Ascending aorta (tissue), 2 donors: Measurements from ENCODE around the gene ARHGAP42. TPM values are rescaled to one million over a fixed set of nuclear protein-coding genes. Genes with fewer than 3 reads are reported as not detected.

Experiments
- DNase-seq, 2 donors: peaks; one replicate each; pipeline ENCODE4 v3.0.0-alpha.2; 2019; ENCODE audit warnings: low spot score in 2 of 2
- H3K27ac ChIP-seq, 2 donors: fragments of 200-600 bp; sonication (generic); one replicate each; pipeline ENCODE4 v1.5.1; 2016 to 2017; ENCODE audit warnings: mild to moderate bottlenecking in 1 of 2
- H3K27me3 ChIP-seq: fragments of 200-600 bp; sonication (generic); one replicate; pipeline ENCODE4 v1.5.1; 2017
- H3K36me3 ChIP-seq, 2 donors: fragments of 200-600 bp; sonication (generic); one replicate each; pipeline ENCODE4 v1.5.1; 2016
- H3K4me1 ChIP-seq, 2 donors: fragments of 200-600 bp; sonication (generic); one replicate each; pipeline ENCODE4 v1.5.1; 2016 to 2017; ENCODE audit warnings: mild to moderate bottlenecking in 1 of 2
- H3K4me3 ChIP-seq, 2 donors: fragments of 200-600 bp; sonication (generic); one replicate each; pipeline ENCODE4 v1.5.1; 2016 to 2017; ENCODE audit warnings: mild to moderate bottlenecking in 1 of 2
- H3K9me3 ChIP-seq, 2 donors: fragments of 200-600 bp; sonication (generic); one replicate each; pipeline ENCODE4 v1.5.1; 2016
- CTCF ChIP-seq, 3 experiments: fragments of 200-600 bp in 2 of 3; fragments of 450-650 bp in 1 of 3; sonication (generic) in 2 of 3; IDR thresholded peaks; one replicate each; pipeline ENCODE4 v1.5.1; 2016 to 2019; ENCODE audit warnings: antibody characterized with exemption in 3 of 3, mild to moderate bottlenecking in 1 of 3, moderate library complexity in 1 of 3
- intact Hi-C: fragments of 100-400 bp; cut with DNase I; formaldehyde crosslinking; loops from one replicate; pipeline ENCODE4 v1.15.1; 2023
- total RNA-seq: library from RNA; depleted of rRNA; stranded (reverse); fragments of >200 nt; gene quantifications from one replicate; pipeline ENCODE4 v1.1.0, GENCODE V29; 2016

Gene ARHGAP42
- total RNA-seq, 1 donor from 2014 or later = 4.7 TPM

GRCh38 chr11:100712583-100712982 lies 25.5 kb downstream of the ARHGAP42 start:
- DNase-seq = no peak
- intact Hi-C loops = no loop called here
- no peaks in the 10 kb centered on the region for H3K27me3 ChIP-seq

GRCh38 chr11:100715165-100715761 lies 28.2 kb downstream of the ARHGAP42 start:
- Histone ChIP-seq H3K36me3 (no peaks in the 10 kb centered on the region), H3K9me3 (no peaks in the 10 kb centered on the region), H3K4me3 (no peak overlapping the region), H3K27ac (no peak overlapping the region), H3K4me1 (peaks cover 0 to 3% of the 10 kb centered on the region in 2 donors), H3K27me3 (no peaks in the 10 kb centered on the region)
- no peak for DNase-seq
- intact Hi-C loops = no loop called here
- TF ChIP-seq CTCF (IDR thresholded peaks at IDR 0.05) = no peak

More at GRCh38 chr11:100712583-100712982, 25.5 kb downstream of the ARHGAP42 start:
- Histone ChIP-seq H3K9me3 (no peaks in the 10 kb centered on the region), H3K4me1 (no peaks in the 10 kb centered on the region), H3K4me3 (no peak overlapping the region), H3K36me3 (no peaks in the 10 kb centered on the region), H3K27ac (no peak overlapping the region)
- no peak for TF ChIP-seq CTCF (IDR thresholded peaks at IDR 0.05)

- peaks cover 0 to 3% of the 10 kb centered on the region in 2 donors for H3K4me1 ChIP-seq
- intact Hi-C loops = no loop called here
- no peak for DNase-seq
- H3K9me3 ChIP-seq = no peaks in the 10 kb centered on the region
- no peaks in the 10 kb centered on the region for H3K27me3 ChIP-seq
- H3K36me3 ChIP-seq = no peaks in the 10 kb centered on the region
- no peak overlapping the region for H3K27ac ChIP-seq
- no peak overlapping the region for H3K4me3 ChIP-seq
- TF ChIP-seq CTCF (IDR thresholded peaks at IDR 0.05) = no peak
Measured at GRCh38 chr11:100716838-100717237, 29.8 kb downstream of the ARHGAP42 start.

- no peak for TF ChIP-seq CTCF (IDR thresholded peaks at IDR 0.05)
- peaks cover 0 to 3% of the 10 kb centered on the region in 2 donors for H3K4me1 ChIP-seq
- H3K9me3 ChIP-seq = no peaks in the 10 kb centered on the region
- intact Hi-C loops = no loop called here
- no peaks in the 10 kb centered on the region for H3K36me3 ChIP-seq
- H3K4me3 ChIP-seq = no peak overlapping the region
- H3K27ac ChIP-seq = no peak overlapping the region
- no peak for DNase-seq
- no peaks in the 10 kb centered on the region for H3K27me3 ChIP-seq
Measured at GRCh38 chr11:100719362-100719761, 32.3 kb downstream of the ARHGAP42 start.

- Histone ChIP-seq H3K4me1 (peaks cover 0 to 3% of the 10 kb centered on the region in 2 donors), H3K4me3 (no peak overlapping the region), H3K36me3 (no peaks in the 10 kb centered on the region), H3K27me3 (no peaks in the 10 kb centered on the region), H3K27ac (no peak overlapping the region), H3K9me3 (no peaks in the 10 kb centered on the region)
- intact Hi-C loops = no loop called here
- DNase-seq = no peak
- no peak for TF ChIP-seq CTCF (IDR thresholded peaks at IDR 0.05)
Measured at GRCh38 chr11:100719809-100720221, 32.7 kb downstream of the ARHGAP42 start.

GRCh38 chr11:100726680-100727079 lies 39.6 kb downstream of the ARHGAP42 start:
- no peak for TF ChIP-seq CTCF (IDR thresholded peaks at IDR 0.05)
- intact Hi-C loops = no loop called here
- Histone ChIP-seq H3K4me1 (no peaks in the 10 kb centered on the region), H3K27me3 (no peaks in the 10 kb centered on the region), H3K27ac (no peak overlapping the region), H3K36me3 (no peaks in the 10 kb centered on the region), H3K4me3 (no peak overlapping the region), H3K9me3 (no peaks in the 10 kb centered on the region)
- DNase-seq = no peak
